ENCODE results near the gene GFPT2.

GRCh38 chr5:180358179-180358578 lies 5.0 kb upstream of the GFPT2 start:
- TF ChIP-seq CTCF (IDR thresholded peaks at IDR 0.05) (no peak), POLR2A (IDR thresholded peaks at IDR 0.05) (no peak)
